ENCODE data around the gene JADE1.
A peak's percentile ranks its signal among the peaks of the same experiment; 100 is the strongest.

GRCh38 chr4:128809477-128810330, at the start of gene JADE1:
- TF ChIP-seq CTCF (conservative IDR thresholded peaks at IDR 0.05; ENCODE audit: low read length) = peak; percentile 65
- no peak for TF ChIP-seq EZH2phosphoT487 (IDR thresholded peaks at IDR 0.05; ENCODE audit: borderline replicate concordance)
